Measurements from ENCODE around the gene ARFGEF3.

DNA sequence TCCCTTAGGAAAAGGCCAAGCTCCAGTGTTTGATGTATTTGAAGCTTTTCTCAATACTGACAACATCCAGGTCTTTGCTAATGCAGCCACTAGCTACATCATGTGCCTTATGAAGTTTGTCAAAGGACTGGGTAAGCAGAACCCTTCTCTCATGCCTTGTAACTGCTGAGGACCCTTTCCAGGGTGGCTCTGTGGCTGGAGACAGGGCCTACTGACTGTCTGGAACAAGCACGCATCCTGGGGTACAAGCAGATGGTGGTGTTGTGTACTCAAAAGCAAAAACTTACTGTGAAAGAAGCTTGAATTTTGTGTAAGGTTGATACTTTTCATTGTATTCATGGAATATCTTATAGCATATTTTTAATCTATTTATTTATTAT is 147.0 kb downstream of the ARFGEF3 start:
- TF ChIP-seq, protein P1, sequence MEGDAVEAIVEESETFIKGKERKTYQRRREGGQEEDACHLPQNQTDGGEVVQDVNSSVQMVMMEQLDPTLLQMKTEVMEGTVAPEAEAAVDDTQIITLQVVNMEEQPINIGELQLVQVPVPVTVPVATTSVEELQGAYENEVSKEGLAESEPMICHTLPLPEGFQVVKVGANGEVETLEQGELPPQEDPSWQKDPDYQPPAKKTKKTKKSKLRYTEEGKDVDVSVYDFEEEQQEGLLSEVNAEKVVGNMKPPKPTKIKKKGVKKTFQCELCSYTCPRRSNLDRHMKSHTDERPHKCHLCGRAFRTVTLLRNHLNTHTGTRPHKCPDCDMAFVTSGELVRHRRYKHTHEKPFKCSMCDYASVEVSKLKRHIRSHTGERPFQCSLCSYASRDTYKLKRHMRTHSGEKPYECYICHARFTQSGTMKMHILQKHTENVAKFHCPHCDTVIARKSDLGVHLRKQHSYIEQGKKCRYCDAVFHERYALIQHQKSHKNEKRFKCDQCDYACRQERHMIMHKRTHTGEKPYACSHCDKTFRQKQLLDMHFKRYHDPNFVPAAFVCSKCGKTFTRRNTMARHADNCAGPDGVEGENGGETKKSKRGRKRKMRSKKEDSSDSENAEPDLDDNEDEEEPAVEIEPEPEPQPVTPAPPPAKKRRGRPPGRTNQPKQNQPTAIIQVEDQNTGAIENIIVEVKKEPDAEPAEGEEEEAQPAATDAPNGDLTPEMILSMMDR (conservative IDR thresholded peaks at IDR 0.05) = no peak
- TF ChIP-seq ZFX (IDR thresholded peaks at IDR 0.05) = no peak

Data from C4-2B (cell line).